C4-2B (cell line): ENCODE data around the gene SRMS.

Experiments used
- ZFX ChIP-seq: fragments of 450-650 bp; IDR thresholded peaks from 2 replicates; pipeline ENCODE4 v1.6.1; 2017
- TF ChIP-seq, protein P1 (sequence below): fragments of 450-650 bp; conservative IDR thresholded peaks from 2 replicates; pipeline ENCODE4 v1.5.1; 2017; ENCODE audit warnings: mild to moderate bottlenecking

DNA sequence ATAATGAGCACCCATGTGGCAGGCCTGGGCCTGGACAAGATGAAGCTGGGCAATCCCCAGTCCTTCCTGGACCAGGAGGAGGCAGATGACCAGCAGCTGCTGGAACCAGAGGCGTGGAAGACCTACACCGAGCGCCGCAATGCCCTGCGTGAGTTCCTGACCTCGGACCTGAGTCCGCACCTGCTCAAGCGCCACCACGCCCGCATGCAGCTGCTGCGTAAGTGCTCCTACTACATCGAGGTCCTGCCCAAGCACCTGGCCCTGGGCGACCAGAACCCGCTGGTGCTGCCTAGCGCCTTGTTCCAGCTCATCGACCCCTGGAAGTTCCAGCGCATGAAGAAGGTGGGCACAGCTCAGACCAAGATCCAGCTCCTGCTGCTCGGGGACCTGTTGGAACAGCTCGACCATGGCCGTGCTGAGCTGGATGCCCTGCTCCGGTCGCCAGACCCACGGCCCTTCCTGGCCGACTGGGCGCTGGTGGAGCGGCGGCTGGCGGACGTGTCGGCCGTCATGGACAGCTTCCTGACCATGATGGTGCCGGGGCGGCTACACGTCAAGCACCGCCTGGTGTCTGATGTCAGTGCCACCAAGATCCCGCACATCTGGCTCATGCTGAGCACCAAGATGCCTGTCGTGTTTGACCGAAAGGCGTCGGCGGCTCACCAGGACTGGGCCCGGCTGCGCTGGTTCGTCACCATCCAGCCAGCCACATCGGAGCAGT lies 8.3 kb upstream of the SRMS start:
- TF ChIP-seq, protein P1, sequence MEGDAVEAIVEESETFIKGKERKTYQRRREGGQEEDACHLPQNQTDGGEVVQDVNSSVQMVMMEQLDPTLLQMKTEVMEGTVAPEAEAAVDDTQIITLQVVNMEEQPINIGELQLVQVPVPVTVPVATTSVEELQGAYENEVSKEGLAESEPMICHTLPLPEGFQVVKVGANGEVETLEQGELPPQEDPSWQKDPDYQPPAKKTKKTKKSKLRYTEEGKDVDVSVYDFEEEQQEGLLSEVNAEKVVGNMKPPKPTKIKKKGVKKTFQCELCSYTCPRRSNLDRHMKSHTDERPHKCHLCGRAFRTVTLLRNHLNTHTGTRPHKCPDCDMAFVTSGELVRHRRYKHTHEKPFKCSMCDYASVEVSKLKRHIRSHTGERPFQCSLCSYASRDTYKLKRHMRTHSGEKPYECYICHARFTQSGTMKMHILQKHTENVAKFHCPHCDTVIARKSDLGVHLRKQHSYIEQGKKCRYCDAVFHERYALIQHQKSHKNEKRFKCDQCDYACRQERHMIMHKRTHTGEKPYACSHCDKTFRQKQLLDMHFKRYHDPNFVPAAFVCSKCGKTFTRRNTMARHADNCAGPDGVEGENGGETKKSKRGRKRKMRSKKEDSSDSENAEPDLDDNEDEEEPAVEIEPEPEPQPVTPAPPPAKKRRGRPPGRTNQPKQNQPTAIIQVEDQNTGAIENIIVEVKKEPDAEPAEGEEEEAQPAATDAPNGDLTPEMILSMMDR = no peak
- no peak for TF ChIP-seq ZFX
